GM18507 (cell line): ENCODE data around the gene CCDC110.
A peak's percentile ranks its signal among the peaks of the same experiment; 100 is the strongest.
"Not testable (repeated sequence)": the region's sequence is repeated elsewhere in the genome, so short reads cannot be mapped to it uniquely, and the experiment has no call there.

Experiments
- DNase-seq: peaks from one replicate; pipeline ENCODE4 v3.0.0; 2011; ENCODE audit warnings: low read depth; ENCODE audit not compliant: insufficient read length; ENCODE audit errors: extremely low spot score
- FAIRE-seq: peaks from 2 replicates; lab custom pipeline; 2011; peaks lifted over from hg19 to GRCh38; lab: Jason Lieb, UNC

The CCDC110 gene

DNA sequence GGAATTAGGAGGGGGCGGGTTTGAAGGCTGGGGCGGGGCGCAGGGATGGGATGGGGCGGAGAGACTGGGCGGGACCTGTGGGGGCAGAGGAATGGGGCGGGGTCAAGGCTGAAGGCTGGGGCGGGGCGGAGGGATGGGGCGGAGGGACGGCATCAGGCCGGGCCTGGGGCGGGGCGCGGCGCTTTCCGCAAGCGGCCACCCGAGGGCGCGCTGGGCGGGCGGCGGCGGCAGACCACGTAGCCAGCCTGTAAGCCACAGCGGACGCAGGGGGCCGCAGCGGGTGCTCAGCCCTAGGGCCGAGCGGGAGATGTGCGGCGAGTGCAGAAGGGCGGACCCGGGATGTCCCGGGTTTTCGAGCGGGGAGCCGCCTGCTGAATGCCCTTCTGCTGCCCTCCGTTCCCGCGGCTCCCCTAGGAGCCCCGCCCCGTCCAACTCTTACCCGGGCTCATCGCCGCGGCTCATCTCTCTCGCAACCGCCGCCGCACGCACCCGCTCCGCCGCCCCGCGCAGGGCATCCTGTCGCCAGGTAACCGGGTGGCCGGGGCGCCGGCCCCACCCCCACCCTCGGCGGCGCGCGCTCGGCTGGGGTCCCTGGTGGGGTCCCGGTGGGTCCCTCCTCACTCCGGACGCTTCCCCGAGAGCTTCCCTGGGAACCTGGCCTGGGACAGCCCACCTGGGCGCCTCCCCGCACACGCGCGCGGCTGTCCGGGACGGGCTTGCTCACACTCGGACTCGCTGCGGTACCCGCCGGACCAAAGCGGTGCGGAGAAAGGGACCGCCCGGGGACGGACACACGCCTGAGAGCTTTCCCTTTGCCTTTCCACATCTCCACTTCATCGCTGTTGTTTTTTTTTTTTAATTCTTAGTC is at the start of gene CCDC110:
Gene CCDC110 (minus strand): TSS at position 499 of the 868 bp plus-strand sequence. CDS start 50 bp downstream, at position 449.
- DNase-seq: peak; percentile 98

GRCh38 chr4:185520119-185520518 is 48.6 kb upstream of the CCDC110 start:
- FAIRE-seq (no peak), DNase-seq (no peak)

More for the DNA sequence above, at the start of gene CCDC110:
- peak; percentile 86 for FAIRE-seq

DNA sequence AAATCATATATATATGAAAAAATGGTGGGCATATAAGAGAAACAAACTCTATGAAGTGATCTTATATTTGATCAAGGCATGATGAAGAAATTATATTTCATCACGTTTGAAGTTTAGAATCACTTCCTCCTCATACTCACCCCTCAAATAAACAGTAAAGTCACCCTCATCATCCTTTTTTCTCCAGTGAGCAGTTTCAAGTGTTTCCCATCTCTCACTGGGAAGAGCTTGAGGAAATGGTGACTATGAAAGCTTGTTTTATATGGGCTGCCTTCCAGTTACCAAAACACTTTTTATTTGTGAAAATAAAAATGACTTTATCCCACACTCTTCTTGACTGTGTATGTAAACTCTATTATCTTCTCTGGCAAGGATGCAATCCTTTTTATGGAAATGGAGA is 47.0 kb upstream of the CCDC110 start:
- DNase-seq (no peak), FAIRE-seq (no peak)

DNA sequence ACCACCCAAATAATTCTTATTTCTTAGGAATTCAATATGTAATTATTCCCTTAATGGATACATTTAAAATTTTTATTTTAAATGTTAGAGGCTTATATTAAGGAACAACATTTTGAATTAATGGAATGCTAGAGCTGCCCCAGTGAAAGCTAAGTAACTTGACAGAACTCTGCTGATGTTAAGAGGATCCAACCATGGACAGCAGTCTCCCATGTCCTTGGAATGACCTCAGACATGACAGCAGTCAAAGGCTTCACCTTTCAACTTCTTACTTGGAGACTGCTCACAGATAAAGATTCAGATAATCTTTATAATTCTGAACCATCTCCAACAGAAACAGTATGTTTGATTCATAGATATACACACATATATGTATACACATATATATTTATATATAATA is 46.5 kb upstream of the CCDC110 start:
- FAIRE-seq: no peak

GRCh38 chr4:185515248-185515647 is 43.7 kb upstream of the CCDC110 start:
- DNase-seq: no peak
- FAIRE-seq: no peak

More for the DNA sequence above, 46.5 kb upstream of the CCDC110 start:
- no peak for DNase-seq

- DNase-seq: no peak
- no peak for FAIRE-seq
These were observed 42.7 kb upstream of the CCDC110 start for GRCh38 chr4:185514182-185514697.

DNA sequence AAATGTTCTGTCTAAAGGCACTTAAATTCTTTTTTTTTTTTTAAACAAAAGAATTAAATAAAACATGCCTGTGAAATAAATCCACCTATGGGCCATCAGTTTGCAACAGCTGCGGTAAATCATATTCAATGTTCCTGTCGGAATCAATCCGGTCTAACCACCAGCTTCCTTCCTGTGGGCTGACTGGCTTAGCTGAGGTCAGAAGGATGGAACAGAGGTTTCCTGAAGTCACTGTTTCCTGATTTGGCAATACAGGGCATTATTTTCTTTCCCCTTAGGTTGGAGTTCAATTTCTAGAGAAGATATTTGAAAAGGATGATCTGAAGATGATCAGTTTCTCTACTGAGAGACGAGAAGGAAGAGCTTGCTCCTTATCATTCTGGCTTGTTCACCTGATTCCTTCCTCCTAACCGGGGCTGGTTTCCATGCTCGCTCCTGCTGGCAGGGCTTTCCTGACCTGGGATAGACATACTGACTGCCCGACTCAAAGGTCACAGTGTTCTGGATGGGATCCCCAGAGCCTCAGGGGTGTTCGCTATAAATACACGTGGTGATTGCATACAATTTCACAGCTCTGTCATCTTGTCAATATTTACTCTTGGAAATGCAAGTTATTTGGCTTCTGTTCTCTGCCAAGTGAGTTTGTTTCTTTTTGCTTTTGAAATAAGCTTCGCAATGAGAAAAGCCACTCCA is 42.1 kb upstream of the CCDC110 start:
- DNase-seq (no peak), FAIRE-seq (no peak)

DNA sequence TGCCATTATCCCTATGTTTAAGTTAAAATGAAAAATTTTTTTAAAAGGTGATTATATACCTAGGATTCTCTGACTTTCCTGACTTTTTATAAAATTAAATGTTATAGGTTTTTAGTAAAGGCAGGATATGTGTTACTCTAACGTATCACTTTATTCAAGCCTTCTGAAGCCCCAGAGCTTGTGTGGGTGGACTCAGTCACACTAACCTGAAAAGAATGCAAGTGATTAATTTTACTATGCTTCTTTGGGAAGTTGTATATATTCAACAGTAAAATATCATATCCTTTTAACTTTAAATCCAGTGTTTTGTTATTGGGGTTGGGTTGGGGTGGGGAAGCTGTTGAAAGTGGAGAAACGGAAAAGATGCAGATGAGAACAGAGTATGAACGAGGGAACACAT is 41.0 kb upstream of the CCDC110 start:
- FAIRE-seq: no peak

GRCh38 chr4:185511243-185511642 is 39.7 kb upstream of the CCDC110 start:
- FAIRE-seq, DNase-seq: not testable (repeated sequence)

More for the DNA sequence above, 41.0 kb upstream of the CCDC110 start:
- DNase-seq: no peak

DNA sequence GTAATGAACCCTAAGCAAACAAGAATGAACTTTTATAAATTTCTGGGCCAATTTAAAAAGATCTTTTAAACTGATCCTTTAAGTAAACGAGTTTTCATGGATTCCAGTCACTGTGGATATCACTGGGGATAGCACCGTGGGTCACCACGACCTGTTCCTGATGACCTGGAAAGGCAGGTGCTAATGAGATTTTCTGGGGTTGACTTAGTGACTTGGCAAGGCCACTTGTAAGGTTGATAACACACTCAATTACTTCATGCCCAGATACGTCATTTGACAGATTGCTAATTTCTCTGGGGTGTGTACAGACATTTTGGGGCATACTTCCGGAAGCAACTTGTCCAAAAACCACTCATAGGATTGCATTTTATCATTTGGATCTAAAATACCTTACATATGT is 39.3 kb upstream of the CCDC110 start:
- no peak for FAIRE-seq
- DNase-seq: no peak

DNA sequence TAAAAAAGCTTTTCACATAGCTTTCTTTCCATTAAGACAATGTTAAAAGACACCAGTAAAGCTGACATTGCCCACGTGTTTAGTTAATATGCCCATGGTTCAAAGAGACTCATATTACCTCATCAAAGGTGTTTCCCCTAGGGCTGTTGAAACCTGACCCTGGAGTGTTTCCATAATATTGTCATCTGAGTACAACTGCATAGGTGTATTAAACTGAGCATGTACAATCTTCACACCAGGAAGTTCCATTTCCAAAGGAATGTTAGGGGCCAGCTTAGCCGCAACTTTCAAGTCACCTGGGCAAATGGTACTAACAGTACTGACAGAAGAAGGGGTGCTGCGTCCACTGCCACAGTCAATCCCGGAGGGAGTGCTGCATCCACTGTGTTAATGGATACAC is 36.6 kb upstream of the CCDC110 start:
- no peak for DNase-seq
- FAIRE-seq: no peak

GRCh38 chr4:185506422-185506821 is 34.9 kb upstream of the CCDC110 start:
- FAIRE-seq (no peak), DNase-seq (no peak)

DNA sequence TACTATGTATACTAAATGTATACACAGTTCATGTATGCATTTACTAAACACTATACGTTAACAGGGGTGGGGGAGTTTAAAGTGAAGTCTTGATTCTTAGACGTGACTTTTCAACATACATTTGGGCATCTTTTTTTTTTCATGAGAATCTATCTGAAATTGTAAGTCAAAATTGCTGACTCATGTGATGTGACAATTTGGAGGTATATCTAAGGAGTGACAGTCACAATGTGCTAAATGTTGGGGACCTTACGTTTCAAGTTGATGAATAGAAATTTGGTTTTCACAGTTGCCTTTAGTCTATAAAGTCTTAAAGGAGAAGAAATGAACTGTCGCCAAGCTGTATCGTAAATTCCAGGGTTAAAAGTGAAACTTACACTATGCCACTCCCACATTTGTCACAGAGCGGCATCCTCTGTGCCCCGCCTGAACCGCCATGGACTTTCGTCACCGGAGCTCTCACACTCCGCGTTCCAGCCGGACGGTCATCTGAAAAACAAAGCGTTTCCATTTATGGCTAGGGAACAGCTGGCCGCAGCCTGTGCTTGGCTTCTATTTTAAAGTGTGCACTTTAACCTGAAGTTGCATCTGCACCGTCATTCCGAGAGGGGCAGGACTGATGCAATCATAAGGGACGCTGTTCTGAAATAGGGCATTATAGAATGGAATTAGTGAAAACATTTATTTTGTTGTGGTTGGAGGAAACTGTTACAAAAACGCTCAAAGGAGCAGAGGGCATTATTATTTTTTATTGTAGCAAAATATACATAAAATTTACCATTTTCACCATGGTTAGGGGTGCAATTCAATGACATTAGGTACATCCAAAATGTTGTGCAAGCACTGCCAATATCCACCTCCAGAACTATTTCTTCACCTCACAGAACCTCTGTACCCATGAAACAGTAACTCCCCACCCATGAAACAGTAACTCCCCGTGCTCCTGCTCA is 32.8 kb upstream of the CCDC110 start:
- no peak for DNase-seq
- FAIRE-seq: no peak

GRCh38 chr4:185502386-185502785 is 30.9 kb upstream of the CCDC110 start:
- FAIRE-seq: no peak
- no peak for DNase-seq

GRCh38 chr4:185500576-185500975 is 29.0 kb upstream of the CCDC110 start:
- DNase-seq (no peak), FAIRE-seq (no peak)

DNA sequence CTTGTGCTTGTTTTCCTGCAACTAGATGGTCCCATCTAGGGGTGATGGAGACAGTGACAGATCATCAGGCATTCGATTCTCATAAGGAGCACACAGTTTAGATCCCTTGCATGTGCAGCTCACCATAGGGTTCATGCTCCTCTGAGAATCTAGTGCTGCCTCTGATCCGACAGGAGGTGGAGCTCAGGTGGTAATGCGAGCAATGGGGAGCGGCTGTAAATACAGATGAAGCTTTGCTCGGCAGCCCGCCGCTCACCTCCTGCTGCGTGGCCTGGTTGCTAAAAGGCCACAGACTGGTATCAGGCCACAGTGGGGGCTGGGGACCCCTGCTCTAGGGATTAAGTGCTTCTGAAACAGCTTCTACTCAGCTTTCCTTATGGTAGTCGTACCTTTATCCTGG is 28.5 kb upstream of the CCDC110 start:
- no peak for FAIRE-seq
- DNase-seq: no peak

DNA sequence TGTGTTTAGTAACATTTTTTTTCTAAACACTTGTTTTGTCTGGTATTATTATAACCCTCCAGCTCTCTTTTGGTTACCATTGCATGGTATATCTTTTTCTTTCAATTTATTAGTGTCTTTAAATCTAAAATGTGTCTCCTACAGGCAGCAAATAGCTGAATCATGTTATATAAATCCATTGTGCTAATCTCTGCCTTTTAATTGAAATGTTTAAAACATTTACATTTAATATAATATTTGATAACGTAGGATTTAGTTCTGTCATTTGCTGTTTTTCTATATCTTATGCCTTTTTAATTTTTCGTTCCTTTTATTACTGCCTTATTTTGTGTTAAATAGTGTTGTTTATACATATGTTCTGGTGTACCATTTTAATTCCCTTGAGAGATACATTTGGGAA is 17.1 kb upstream of the CCDC110 start:
- FAIRE-seq (no peak), DNase-seq (no peak)

- FAIRE-seq (no peak), DNase-seq (no peak)
These were observed 9.9 kb upstream of the CCDC110 start for GRCh38 chr4:185481401-185481800.

DNA sequence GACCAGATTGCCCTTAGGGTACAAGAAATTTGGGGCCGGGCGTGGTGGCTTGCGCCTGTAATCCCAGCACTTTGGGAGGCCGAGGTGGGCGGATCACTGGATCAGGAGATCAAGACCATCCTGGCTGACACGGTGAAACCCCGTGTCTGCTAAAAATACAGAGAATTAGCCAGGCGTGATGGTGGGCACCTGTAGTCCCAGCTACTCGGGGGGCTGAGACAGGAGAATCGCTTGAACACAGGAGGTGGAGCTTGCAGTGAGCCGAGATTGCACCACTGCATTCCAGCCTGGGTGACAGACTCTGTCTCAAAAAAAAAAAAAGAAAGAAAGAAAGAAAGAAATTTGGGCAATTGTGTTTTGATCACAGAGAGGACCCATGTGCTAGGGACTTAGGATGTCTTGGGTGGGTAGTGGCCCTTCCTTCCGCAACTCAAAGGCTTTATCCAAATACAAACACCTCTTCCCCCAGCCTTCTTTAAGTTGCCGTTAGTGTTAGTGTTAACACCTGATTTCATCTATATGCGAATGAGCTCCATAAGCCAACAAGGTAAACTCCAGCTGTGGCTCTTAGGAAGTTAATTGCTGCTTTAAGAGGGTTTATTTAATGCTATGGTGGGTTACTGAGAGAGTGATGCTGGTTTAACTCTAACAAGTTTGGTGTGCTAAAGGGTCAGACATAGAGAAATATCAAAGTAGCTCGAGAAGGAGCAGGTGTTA is 8.6 kb upstream of the CCDC110 start:
- no peak for FAIRE-seq
- DNase-seq: no peak
